Gastroesophageal sphincter (tissue), 4 donors: ENCODE measurements around the gene SLC38A7. TPM values are rescaled to one million over a fixed set of nuclear protein-coding genes. Genes with fewer than 3 reads are reported as not detected.

Experiments used
- ATAC-seq: fragments of 150-250 bp; one replicate; pipeline ENCODE4 v1.9.1; 2016; ENCODE audit warnings: mild to moderate bottlenecking, moderate library complexity
- H3K27ac ChIP-seq, 4 donors: fragments of 200-600 bp; sonication (generic) in 3 of 4; 1 replicate in 3 of 4; 2 replicates in 1 of 4; pipeline ENCODE4 v1.5.1; 2016 to 2019
- H3K27me3 ChIP-seq: fragments of 200-600 bp; sonication (generic); one replicate; pipeline ENCODE4 v1.5.1; 2019
- H3K36me3 ChIP-seq, 2 donors: fragments of 200-600 bp; sonication (generic); one replicate each; pipeline ENCODE4 v1.5.1; 2019; ENCODE audit warnings: control low read depth in 1 of 2
- H3K4me1 ChIP-seq, 3 donors: fragments of 200-600 bp; sonication (generic); 1 replicate in 2 of 3; 2 replicates in 1 of 3; pipeline ENCODE4 v1.5.1; 2016 to 2019; ENCODE audit warnings: control low read depth in 2 of 3
- H3K4me3 ChIP-seq, 2 donors: fragments of 200-600 bp; sonication (generic); one replicate each; pipeline ENCODE4 v1.5.1; 2019; ENCODE audit warnings: mild to moderate bottlenecking in 1 of 2, moderate library complexity in 1 of 2
- H3K9me3 ChIP-seq, 3 donors: fragments of 200-600 bp; sonication (generic); one replicate each; pipeline ENCODE4 v1.5.1; 2017 to 2019; ENCODE audit warnings: control low read depth in 2 of 3
- EP300 ChIP-seq: sonication (generic); formaldehyde crosslinking; IDR thresholded peaks from one replicate; pipeline ENCODE4 v1.6.1; 2017; ENCODE audit warnings: antibody characterized with exemption, mild to moderate bottlenecking
- POLR2A ChIP-seq, 2 donors: fragments of 450-650 bp; IDR thresholded peaks; one replicate each; pipeline ENCODE4 v1.6.1; 2017; ENCODE audit warnings: antibody characterized with exemption in 2 of 2, mild to moderate bottlenecking in 2 of 2, moderate library complexity in 1 of 2
- POLR2AphosphoS5 ChIP-seq: sonication (generic); formaldehyde crosslinking; IDR thresholded peaks from one replicate; pipeline ENCODE4 v1.6.1; 2017; ENCODE audit warnings: antibody characterized with exemption
- WGBS, 2 donors: methylation state at CpG; one replicate each; pipeline ENCODE4 v1.1.5; 2018; ENCODE audit warnings: low coverage in 1 of 2; 5-methylcytosine and 5-hydroxymethylcytosine counted together
- total RNA-seq, 4 donors: library from RNA; depleted of rRNA; stranded (reverse); fragments of >200 nt; gene quantifications; one replicate each; pipeline ENCODE4 v1.1.0, GENCODE V29; 2016
- TF ChIP-seq, protein P1 (sequence below), 4 experiments: fragments of 200-600 bp in 2 of 4; fragments of 450-650 bp in 2 of 4; sonication (generic) in 1 of 4; IDR thresholded peaks; one replicate each; pipeline ENCODE4 v1.5.1; 2017 to 2019; ENCODE audit warnings: antibody characterized with exemption in 4 of 4, mild to moderate bottlenecking in 2 of 4, moderate library complexity in 2 of 4

SLC38A7 gene
- total RNA-seq, 4 donors from 2014 or later = 10.7 to 20.7 (median 14.7) TPM

DNA sequence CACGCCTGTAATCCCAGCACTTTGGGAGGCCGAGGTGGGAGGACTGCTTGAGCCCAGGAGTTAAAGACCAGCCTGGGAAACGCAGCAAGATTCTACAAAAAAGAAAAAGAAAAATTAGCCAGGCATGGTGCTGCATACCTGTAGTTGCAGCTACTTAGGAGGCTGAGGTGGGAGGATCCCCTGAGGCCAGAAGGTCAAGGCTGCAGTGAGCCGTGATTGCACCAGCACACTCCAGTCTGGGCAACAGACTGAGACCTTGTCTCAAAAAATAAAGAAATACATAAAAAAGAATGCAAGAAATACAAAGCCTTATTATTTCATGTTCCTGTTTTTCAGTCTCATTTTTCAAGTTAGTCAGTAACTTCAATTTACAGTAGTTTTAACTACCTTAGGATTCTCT lies 49.1 kb downstream of the SLC38A7 start:
- no peak for TF ChIP-seq POLR2A (IDR thresholded peaks at IDR 0.05)
- TF ChIP-seq POLR2AphosphoS5 = no peak
- TF ChIP-seq, protein P1, sequence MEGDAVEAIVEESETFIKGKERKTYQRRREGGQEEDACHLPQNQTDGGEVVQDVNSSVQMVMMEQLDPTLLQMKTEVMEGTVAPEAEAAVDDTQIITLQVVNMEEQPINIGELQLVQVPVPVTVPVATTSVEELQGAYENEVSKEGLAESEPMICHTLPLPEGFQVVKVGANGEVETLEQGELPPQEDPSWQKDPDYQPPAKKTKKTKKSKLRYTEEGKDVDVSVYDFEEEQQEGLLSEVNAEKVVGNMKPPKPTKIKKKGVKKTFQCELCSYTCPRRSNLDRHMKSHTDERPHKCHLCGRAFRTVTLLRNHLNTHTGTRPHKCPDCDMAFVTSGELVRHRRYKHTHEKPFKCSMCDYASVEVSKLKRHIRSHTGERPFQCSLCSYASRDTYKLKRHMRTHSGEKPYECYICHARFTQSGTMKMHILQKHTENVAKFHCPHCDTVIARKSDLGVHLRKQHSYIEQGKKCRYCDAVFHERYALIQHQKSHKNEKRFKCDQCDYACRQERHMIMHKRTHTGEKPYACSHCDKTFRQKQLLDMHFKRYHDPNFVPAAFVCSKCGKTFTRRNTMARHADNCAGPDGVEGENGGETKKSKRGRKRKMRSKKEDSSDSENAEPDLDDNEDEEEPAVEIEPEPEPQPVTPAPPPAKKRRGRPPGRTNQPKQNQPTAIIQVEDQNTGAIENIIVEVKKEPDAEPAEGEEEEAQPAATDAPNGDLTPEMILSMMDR (IDR thresholded peaks at IDR 0.05) = no peak
- TF ChIP-seq EP300 = no peak
- Histone ChIP-seq H3K27ac (no peak overlapping the region), H3K36me3 (no peaks in the 10 kb centered on the region), H3K27me3 (no peaks in the 10 kb centered on the region), H3K4me1 (no peaks in the 10 kb centered on the region), H3K9me3 (no peaks in the 10 kb centered on the region), H3K4me3 (no peak overlapping the region)
- 79 to 91% methylated on average over 3 to 4 of the region's 4 CpGs for WGBS, 2 donors
- ATAC-seq = no peak

DNA sequence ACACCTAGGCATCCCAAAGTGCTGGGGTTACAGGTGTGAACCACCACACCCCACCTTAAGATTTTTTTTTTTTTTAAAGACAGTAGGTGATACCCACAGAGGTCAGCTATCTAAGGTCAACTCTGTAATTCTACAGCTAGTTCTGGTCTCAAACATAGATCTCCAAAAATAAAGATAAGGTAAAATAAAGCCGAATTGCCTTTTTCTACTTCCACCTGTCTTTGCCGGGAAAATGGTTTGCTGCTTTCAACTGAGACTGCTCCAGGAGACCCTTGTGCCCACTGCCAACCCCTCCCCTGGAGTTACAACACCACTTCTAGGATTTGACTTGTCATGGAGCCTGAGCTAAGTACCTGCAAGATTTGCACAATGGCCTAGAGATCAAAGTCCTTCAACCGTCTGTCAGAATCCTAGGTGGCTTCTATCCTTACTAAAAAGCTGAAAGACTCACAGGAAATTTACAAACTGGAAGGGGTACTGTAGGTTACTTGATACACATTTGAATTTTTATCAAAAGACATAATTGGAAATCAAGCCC lies 50.2 kb downstream of the SLC38A7 start:
- Histone ChIP-seq H3K27ac (no peak overlapping the region), H3K36me3 (no peaks in the 10 kb centered on the region), H3K4me3 (no peak overlapping the region), H3K9me3 (no peaks in the 10 kb centered on the region), H3K4me1 (no peaks in the 10 kb centered on the region), H3K27me3 (no peaks in the 10 kb centered on the region)
- TF ChIP-seq EP300 (no peak), POLR2AphosphoS5 (no peak), POLR2A (IDR thresholded peaks at IDR 0.05) (no peak)
- TF ChIP-seq, protein P1 (IDR thresholded peaks at IDR 0.05) = no peak
- no peak for ATAC-seq
- 73 to 83% methylated on average over 3 of the region's 3 CpGs for WGBS, 2 donors

DNA sequence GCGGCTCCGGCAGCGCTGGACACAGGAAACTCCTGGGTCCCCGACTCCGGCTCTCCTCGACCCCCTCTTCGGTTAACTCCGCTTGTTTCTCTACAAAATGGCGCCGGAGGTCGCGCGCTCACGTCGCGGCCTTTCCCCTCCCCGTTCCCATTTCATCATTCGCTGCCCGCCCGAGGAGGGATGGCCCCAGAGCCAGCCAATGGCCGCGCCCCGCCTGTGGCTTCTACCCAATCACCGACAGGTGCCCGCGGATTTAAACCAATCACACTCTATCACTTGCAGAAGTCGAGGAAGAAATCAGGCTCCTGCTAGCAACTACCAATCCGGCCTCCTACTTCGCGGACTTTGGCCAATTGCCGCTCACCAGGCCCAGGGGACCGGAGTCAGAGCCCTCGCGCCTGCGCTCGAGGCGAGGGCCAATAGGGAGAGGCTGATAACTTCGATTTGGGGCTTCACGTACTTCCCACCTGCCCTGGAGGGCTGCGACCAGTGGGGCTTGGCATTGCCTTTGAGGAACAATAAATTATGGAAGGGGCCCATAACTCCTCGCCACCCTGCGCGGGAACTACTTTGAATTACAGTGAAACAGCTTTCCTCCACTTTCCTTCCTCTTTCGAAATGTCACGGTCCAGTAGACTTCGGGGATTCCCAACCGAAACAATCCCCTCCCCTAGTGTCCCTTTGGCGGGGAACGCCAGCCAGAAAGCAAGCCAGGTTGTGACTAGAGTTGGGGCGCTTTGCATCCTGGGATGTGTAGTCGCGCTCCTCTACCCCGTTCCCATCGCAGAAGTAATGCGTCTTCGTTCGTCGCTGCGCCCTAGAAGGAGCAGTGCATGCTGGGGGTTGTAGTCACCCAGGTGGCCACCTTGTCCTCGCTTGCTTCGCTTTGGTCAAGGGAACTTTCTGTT lies 54.6 kb downstream of the SLC38A7 start, which contains the start of gene CNOT1:
TSS of gene CNOT1 (minus strand) at position 94 of the 908 bp plus-strand sequence. CDS start 30,489 bp downstream, outside the sequence.
- Histone ChIP-seq H3K4me1 (peaks cover 0 to 37% (median 20%) of the 10 kb centered on the region in 3 donors), H3K27me3 (no peaks in the 10 kb centered on the region), H3K9me3 (no peaks in the 10 kb centered on the region), H3K36me3 (peaks cover 0 to 2% of the 10 kb centered on the region in 2 donors), H3K4me3 (peak within 1 kb of the TSS; percentile 76 to 97), H3K27ac (peak within 1 kb of the TSS; percentile 90 to 100 (median 98))
- TF ChIP-seq POLR2AphosphoS5 (peak; percentile 78), POLR2A (IDR thresholded peaks at IDR 0.05) (peak; percentile 58 to 71), EP300 (no peak)
- TF ChIP-seq, protein P1 (IDR thresholded peaks at IDR 0.05) = no peak
- 0% methylated on average over 16 to 21 of the region's 61 CpGs for WGBS, 2 donors
- ATAC-seq = peak; percentile 94

DNA sequence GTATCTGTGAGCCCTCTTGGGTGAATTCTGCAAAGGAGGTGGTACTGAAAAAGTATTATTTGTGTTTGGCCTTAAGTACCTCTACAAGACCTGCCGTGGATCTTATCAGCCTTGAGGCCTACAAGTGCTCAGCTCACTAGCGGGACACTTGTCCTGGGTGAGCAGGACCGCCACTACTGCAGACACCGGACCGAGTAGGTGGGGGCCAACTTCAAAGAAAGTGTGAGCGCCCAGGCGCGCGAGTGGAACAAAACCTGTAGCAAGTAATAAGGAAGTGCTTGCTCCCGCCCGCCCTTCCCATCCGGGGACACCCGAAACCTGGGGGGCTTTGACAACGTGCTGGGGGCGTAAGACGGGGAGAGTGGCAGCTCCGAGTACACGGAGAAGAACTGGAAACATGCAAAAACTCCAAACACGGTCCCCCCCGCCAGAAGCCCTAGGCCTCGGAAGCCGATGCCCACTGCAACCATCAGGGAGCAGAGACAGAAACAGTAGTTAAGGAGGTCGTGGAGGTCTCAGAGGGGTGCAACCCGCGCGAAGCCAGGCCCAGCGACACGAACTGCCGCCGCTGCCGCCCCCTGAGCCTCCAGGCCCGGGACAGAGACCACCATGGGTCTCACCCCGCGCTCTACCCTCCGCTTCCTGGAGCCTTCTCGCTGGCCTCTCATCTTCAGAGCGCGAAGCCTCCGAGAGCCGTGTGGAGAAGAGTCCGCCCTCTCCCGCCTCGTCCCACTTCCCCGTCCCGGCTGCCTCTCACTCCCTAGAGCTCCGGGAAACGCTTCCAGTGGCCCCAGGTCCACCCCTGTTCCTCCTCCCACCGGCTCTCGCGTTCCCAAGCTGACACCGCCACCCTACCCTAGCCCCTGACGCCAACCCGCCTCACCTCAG lies 55.5 kb downstream of the SLC38A7 start:
- H3K4me1 ChIP-seq = peaks cover 0 to 46% (median 20%) of the 10 kb centered on the region in 3 donors
- peak; percentile 48 for ATAC-seq
- TF ChIP-seq POLR2A (IDR thresholded peaks at IDR 0.05) = no peak
- TF ChIP-seq EP300 = no peak
- TF ChIP-seq, protein P1 (IDR thresholded peaks at IDR 0.05) = no peak
- TF ChIP-seq POLR2AphosphoS5 = no peak
- peak overlapping the region; percentile 76 to 97 for H3K4me3 ChIP-seq
- H3K9me3 ChIP-seq = no peaks in the 10 kb centered on the region
- peak overlapping the region; percentile 90 to 100 (median 98) for H3K27ac ChIP-seq
- no peaks in the 10 kb centered on the region for H3K27me3 ChIP-seq
- peaks cover 0 to 11% of the 10 kb centered on the region in 2 donors for H3K36me3 ChIP-seq
- WGBS, 2 donors = 0 to 3% methylated on average over 2 to 8 of the region's 53 CpGs
